GM12878 (cell line): Measurements from ENCODE around the gene C14orf93. TPM values are rescaled to one million over a fixed set of nuclear protein-coding genes. Genes with fewer than 3 reads are reported as not detected.

ENCODE experiments used
- ASH2L ChIP-seq: fragments of 300-600, 200-600 bp; sonication (generic); IDR thresholded peaks from 2 replicates; pipeline ENCODE4 v1.6.1; 2017; ENCODE audit warnings: low read depth, mild to moderate bottlenecking, borderline replicate concordance
- BCL11A ChIP-seq: IDR thresholded peaks from 2 replicates; pipeline ENCODE4 v1.6.1; 2011; ENCODE audit warnings: low read depth, low read length
- BCL3 ChIP-seq: IDR thresholded peaks from 2 replicates; pipeline ENCODE4 v1.6.1; 2011; ENCODE audit warnings: borderline replicate concordance, low read depth, mild to moderate bottlenecking, moderate library complexity, low read length; ENCODE audit not compliant: insufficient read depth, poor library complexity, severe bottlenecking
- BHLHE40 ChIP-seq, 2 experiments: fragments of 450-650 bp in 1 of 2; IDR thresholded peaks; 2 replicates each; pipeline ENCODE4 v1.6.1; 2011 to 2017; ENCODE audit warnings: low read depth in 2 of 2, borderline replicate concordance in 1 of 2, improper control_type of control experiment in 1 of 2, low read length in 1 of 2, mild to moderate bottlenecking in 1 of 2
- BRCA1 ChIP-seq: IDR thresholded peaks from 2 replicates; pipeline ENCODE4 v1.6.1; 2011; ENCODE audit warnings: low read depth, low read length, improper control_type of control experiment
- CBX3 ChIP-seq: fragments of 200-600 bp; sonication (generic); IDR thresholded peaks from 2 replicates; pipeline ENCODE4 v1.6.1; 2016; ENCODE audit warnings: low read depth, borderline replicate concordance
- CREM ChIP-seq: IDR thresholded peaks from 2 replicates; pipeline ENCODE4 v1.6.1; 2014; ENCODE audit warnings: antibody characterized with exemption, low read depth
- DPF2 ChIP-seq: fragments of 450-650 bp; IDR thresholded peaks from 2 replicates; pipeline ENCODE4 v1.6.1; 2017; ENCODE audit warnings: mild to moderate bottlenecking
- FOXM1 ChIP-seq: IDR thresholded peaks from 2 replicates; pipeline ENCODE4 v1.6.1; 2012; ENCODE audit warnings: low read depth, mild to moderate bottlenecking, inconsistent platforms, low read length, moderate library complexity
- GATAD2B ChIP-seq: fragments of 450-650 bp; conservative IDR thresholded peaks from 2 replicates; pipeline ENCODE4 v1.6.1; 2017; ENCODE audit warnings: low read depth, mild to moderate bottlenecking, moderate library complexity
- HDAC2 ChIP-seq: fragments of 200-600 bp; sonication (generic); IDR thresholded peaks from 2 replicates; pipeline ENCODE4 v1.6.1; 2017
- HSF1 ChIP-seq: fragments of 150-350 bp; IDR thresholded peaks from 2 replicates; pipeline ENCODE4 v1.6.1; 2014; ENCODE audit warnings: mild to moderate bottlenecking, low read depth, low read length
- IKZF2 ChIP-seq, 2 experiments: fragments of 450-650 bp; IDR thresholded peaks; 2 replicates each; pipeline ENCODE4 v1.6.1; 2017; ENCODE audit warnings: mild to moderate bottlenecking in 2 of 2, moderate library complexity in 2 of 2
- MLLT1 ChIP-seq: fragments of 450-650 bp; IDR thresholded peaks from 2 replicates; pipeline ENCODE4 v1.6.1; 2016; ENCODE audit warnings: mild to moderate bottlenecking
- MTA2 ChIP-seq: fragments of 450-650 bp; IDR thresholded peaks from 2 replicates; pipeline ENCODE4 v1.6.1; 2016; ENCODE audit warnings: low read depth, mild to moderate bottlenecking, moderate library complexity
- NFYA ChIP-seq: IDR thresholded peaks from 2 replicates; pipeline ENCODE4 v1.6.1; 2011; ENCODE audit warnings: low read depth, mild to moderate bottlenecking, low read length, improper control_type of control experiment, borderline replicate concordance
- NR2F1 ChIP-seq: fragments of 450-650 bp; conservative IDR thresholded peaks from 2 replicates; pipeline ENCODE4 v1.6.1; 2017; ENCODE audit warnings: mild to moderate bottlenecking
- NRF1 ChIP-seq: conservative IDR thresholded peaks from 2 replicates; pipeline ENCODE4 v1.6.1; 2011; ENCODE audit warnings: mild to moderate bottlenecking, low read depth, low read length, improper control_type of control experiment
- POLR2A ChIP-seq: IDR thresholded peaks from 2 replicates; pipeline ENCODE4 v1.6.1; 2011; ENCODE audit warnings: low read depth, mild to moderate bottlenecking, low read length
- RAD21 ChIP-seq: IDR thresholded peaks from 2 replicates; pipeline ENCODE4 v1.6.1; 2011; ENCODE audit warnings: mild to moderate bottlenecking, low read depth, low read length, moderate library complexity; ENCODE audit not compliant: insufficient read depth
- RFX5 ChIP-seq: IDR thresholded peaks from 2 replicates; pipeline ENCODE4 v1.6.1; 2011; ENCODE audit warnings: low read depth, low read length, improper control_type of control experiment
- SMAD5 ChIP-seq: IDR thresholded peaks from 2 replicates; pipeline ENCODE4 v1.6.1; 2016; ENCODE audit warnings: antibody characterized with exemption, low read depth
- SMC3 ChIP-seq: IDR thresholded peaks from 2 replicates; pipeline ENCODE4 v1.6.1; 2011; ENCODE audit warnings: low read length, improper control_type of control experiment, borderline replicate concordance
- YY1 ChIP-seq: IDR thresholded peaks from 2 replicates; pipeline ENCODE4 v1.6.1; 2011; ENCODE audit warnings: low read depth, mild to moderate bottlenecking, low read length
- ZNF217 ChIP-seq: fragments of 450-650 bp; IDR thresholded peaks from 2 replicates; pipeline ENCODE4 v1.6.1; 2017; ENCODE audit warnings: antibody characterized with exemption, mild to moderate bottlenecking
- ZSCAN29 ChIP-seq: fragments of 450-650 bp; IDR thresholded peaks from 2 replicates; pipeline ENCODE4 v1.6.1; 2017; ENCODE audit warnings: mild to moderate bottlenecking, moderate library complexity
- polyA plus RNA-seq, 11 experiments: library from polyadenylated mRNA; depleted of rRNA in 4 of 11; unstranded in 6 of 11; stranded (reverse) in 5 of 11; fragments of >200 nt; fragmentation: Nextera tagmentation in 4 of 11; fragmentation: Illumina TruSeq in 1 of 11; extraction: Ambion mirVana in 4 of 11; extraction: Trizol in 1 of 11; gene quantifications; 1 replicate in 1 of 11; 2 replicates in 10 of 11; pipeline versions ENCODE4 v1.2.1 to v1.2.3, GENCODE V29; 2011 to 2016; ENCODE audit warnings: inconsistent platforms in 2 of 11, missing spikeins in 2 of 11, low read depth in 1 of 11
- total RNA-seq, 4 experiments: library from RNA; depleted of rRNA in 3 of 4; stranded (reverse); fragments of >200 nt in 3 of 4; fragmentation: Illumina TruSeq in 1 of 4; extraction: Trizol in 1 of 4; gene quantifications; 2 replicates each; pipeline versions ENCODE4 v1.2.1 to v1.2.3, GENCODE V29; 2013 to 2021

C14orf93 gene
- total and polyA plus RNA-seq, 10 of the 15 experiments (the other 5 are each of a cell fraction or from before 2014, with no cell fraction given), result 1.8 to 13.9 (median 10.2) TPM

GRCh38 chr14:23057757-23058653, 48.1 kb upstream of the C14orf93 start (continued):
- TF ChIP-seq HSF1, result no peak
- no peak for TF ChIP-seq ASH2L
- no peak for TF ChIP-seq NRF1
- TF ChIP-seq GATAD2B, result peak; percentile 37
- no peak for TF ChIP-seq ZNF217
- TF ChIP-seq FOXM1, result peak; percentile 32; the same call in 1 of the 2 replicates
- TF ChIP-seq NFYA, result no peak
- 0 out of 2 replicates have a peak, but pooled peaks have one; percentile 11 for TF ChIP-seq CREM
- TF ChIP-seq MTA2, result no peak
- peak; percentile 92 for TF ChIP-seq SMC3
- TF ChIP-seq ZSCAN29, result no peak
- peak; percentile 74 for TF ChIP-seq POLR2A
- TF ChIP-seq MLLT1, result peak; percentile 34; the same call in 1 of the 2 replicates
- TF ChIP-seq IKZF2 (IDR thresholded peaks at IDR 0.05), result peak; percentile 79 to 81
- TF ChIP-seq SMAD5, result no peak
- TF ChIP-seq BRCA1, result no peak
- 0 out of 2 replicates have a peak, but pooled peaks have one; percentile 33 for TF ChIP-seq NR2F1
- TF ChIP-seq CBX3, result no peak
- TF ChIP-seq RAD21, result peak; percentile 78
- no peak for TF ChIP-seq RFX5
- TF ChIP-seq HDAC2, result no peak
- TF ChIP-seq BHLHE40 (IDR thresholded peaks at IDR 0.05; ENCODE audit: borderline replicate concordance in 1 of 2, low read depth in 2 of 2, low read length in 1 of 2), result peak; percentile 89 to 93
- 0 out of 2 replicates have a peak, but pooled peaks have one; percentile 50 for TF ChIP-seq DPF2
- TF ChIP-seq YY1, result peak; percentile 68; the same call in 1 of the 2 replicates
- TF ChIP-seq BCL3, result peak; percentile 80
- 0 out of 2 replicates have a peak, but pooled peaks have one; percentile 4 for TF ChIP-seq BCL11A
